ENCODE measurements around the gene MAGOH. TPM values are rescaled to one million over a fixed set of nuclear protein-coding genes. Genes with fewer than 3 reads are reported as not detected.

The MAGOH gene
- total and polyA plus RNA-seq, 2 of the 13 experiments (the other 11 are each of a cell fraction or from before 2014, with no cell fraction given) = 24.1 to 87.0 TPM

DNA sequence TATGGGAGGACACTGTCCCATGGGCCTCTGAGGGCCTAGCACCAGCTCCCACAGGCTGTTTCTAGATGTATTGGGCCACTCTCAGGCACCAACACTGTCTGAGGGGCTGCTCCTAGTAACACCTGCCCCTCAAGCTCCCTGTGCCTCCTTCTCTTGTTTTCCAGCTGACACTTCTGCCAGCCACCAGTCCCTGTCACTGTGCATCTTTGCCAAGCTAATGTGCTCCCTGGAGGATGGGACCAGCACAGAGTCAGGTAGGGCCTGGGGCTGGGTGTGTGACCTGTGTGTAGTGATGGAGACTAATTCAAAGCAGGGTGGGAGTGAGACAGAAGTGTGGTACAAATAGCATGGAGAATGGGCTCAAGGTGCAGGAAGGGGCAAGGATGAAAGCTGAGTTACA, 29.4 kb upstream of the MAGOH start (continued):
- TF ChIP-seq, protein P1, sequence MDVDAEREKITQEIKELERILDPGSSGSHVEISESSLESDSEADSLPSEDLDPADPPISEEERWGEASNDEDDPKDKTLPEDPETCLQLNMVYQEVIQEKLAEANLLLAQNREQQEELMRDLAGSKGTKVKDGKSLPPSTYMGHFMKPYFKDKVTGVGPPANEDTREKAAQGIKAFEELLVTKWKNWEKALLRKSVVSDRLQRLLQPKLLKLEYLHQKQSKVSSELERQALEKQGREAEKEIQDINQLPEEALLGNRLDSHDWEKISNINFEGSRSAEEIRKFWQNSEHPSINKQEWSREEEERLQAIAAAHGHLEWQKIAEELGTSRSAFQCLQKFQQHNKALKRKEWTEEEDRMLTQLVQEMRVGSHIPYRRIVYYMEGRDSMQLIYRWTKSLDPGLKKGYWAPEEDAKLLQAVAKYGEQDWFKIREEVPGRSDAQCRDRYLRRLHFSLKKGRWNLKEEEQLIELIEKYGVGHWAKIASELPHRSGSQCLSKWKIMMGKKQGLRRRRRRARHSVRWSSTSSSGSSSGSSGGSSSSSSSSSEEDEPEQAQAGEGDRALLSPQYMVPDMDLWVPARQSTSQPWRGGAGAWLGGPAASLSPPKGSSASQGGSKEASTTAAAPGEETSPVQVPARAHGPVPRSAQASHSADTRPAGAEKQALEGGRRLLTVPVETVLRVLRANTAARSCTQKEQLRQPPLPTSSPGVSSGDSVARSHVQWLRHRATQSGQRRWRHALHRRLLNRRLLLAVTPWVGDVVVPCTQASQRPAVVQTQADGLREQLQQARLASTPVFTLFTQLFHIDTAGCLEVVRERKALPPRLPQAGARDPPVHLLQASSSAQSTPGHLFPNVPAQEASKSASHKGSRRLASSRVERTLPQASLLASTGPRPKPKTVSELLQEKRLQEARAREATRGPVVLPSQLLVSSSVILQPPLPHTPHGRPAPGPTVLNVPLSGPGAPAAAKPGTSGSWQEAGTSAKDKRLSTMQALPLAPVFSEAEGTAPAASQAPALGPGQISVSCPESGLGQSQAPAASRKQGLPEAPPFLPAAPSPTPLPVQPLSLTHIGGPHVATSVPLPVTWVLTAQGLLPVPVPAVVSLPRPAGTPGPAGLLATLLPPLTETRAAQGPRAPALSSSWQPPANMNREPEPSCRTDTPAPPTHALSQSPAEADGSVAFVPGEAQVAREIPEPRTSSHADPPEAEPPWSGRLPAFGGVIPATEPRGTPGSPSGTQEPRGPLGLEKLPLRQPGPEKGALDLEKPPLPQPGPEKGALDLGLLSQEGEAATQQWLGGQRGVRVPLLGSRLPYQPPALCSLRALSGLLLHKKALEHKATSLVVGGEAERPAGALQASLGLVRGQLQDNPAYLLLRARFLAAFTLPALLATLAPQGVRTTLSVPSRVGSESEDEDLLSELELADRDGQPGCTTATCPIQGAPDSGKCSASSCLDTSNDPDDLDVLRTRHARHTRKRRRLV (CRISPR knock-in tag; IDR thresholded peaks at IDR 0.05) = no peak
- TF ChIP-seq, protein P2, sequence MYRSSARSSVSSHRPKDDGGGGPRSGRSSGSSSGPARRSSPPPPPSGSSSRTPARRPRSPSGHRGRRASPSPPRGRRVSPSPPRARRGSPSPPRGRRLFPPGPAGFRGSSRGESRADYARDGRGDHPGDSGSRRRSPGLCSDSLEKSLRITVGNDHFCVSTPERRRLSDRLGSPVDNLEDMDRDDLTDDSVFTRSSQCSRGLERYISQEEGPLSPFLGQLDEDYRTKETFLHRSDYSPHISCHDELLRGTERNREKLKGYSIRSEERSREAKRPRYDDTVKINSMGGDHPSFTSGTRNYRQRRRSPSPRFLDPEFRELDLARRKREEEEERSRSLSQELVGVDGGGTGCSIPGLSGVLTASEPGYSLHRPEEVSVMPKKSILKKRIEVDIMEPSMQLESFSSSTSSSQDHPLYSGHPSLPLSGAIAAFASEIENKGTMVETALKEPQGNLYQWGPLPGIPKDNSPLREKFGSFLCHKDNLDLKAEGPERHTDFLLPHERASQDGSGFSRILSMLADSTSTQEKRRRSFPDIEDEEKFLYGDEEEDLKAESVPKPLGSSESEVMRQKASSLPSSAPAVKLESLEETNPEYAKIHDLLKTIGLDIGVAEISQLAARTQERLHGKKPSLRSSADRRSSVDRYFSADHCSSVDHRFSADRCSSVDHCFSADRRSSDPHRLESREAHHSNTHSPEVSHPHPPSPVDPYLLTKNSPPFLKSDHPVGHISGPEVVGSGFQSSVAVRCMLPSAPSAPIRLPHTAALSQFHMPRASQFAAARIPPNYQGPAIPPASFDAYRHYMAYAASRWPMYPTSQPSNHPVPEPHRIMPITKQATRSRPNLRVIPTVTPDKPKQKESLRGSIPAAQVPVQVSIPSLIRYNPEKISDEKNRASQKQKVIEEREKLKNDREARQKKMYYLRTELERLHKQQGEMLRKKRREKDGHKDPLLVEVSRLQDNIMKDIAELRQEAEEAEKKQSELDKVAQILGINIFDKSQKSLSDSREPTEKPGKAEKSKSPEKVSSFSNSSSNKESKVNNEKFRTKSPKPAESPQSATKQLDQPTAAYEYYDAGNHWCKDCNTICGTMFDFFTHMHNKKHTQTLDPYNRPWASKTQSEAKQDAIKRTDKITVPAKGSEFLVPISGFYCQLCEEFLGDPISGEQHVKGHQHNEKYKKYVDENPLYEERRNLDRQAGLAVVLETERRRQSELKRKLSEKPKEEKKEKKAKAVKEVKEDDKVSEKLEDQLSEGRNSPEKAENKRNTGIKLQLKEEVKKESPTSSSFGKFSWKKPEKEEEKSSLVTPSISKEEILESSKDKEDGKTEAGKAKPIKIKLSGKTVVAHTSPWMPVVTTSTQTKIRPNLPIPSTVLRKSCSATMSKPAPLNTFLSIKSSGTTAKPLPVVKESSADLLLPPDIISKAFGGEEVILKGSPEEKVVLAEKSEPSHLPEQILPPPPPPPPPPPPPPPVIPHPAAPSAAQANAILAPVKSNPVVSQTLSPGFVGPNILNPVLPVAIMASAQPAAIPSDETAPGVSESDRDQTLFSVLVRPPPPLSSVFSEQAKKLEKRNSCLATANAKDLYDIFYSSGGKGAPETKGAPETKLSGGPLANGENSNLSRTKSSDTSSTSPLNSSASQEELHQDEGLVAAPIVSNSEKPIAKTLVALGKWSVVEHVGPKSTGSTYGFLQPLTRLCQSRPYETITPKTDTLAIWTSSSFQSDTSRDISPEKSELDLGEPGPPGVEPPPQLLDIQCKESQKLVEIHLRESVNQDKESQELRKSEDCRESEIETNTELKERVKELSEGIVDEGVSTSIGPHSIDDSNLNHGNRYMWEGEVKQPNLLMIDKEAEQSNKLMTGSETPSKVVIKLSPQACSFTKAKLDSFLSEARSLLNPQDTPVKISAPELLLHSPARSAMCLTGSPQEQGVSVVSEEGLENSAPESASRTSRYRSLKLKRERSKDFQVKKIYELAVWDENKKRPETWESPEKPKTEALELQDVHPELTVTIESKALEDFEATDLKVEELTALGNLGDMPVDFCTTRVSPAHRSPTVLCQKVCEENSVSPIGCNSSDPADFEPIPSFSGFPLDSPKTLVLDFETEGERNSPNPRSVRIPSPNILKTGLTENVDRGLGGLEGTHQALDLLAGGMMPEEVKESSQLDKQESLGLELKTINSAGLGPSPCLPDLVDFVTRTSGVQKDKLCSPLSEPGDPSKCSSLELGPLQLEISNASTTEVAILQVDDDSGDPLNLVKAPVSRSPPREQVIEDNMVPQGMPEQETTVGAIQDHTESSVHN (CRISPR knock-in tag; IDR thresholded peaks at IDR 0.05) = no peak
- no peak for TF ChIP-seq ZNF703 (CRISPR knock-in tag; IDR thresholded peaks at IDR 0.05; ENCODE audit: borderline replicate concordance)
- TF ChIP-seq, protein P3, sequence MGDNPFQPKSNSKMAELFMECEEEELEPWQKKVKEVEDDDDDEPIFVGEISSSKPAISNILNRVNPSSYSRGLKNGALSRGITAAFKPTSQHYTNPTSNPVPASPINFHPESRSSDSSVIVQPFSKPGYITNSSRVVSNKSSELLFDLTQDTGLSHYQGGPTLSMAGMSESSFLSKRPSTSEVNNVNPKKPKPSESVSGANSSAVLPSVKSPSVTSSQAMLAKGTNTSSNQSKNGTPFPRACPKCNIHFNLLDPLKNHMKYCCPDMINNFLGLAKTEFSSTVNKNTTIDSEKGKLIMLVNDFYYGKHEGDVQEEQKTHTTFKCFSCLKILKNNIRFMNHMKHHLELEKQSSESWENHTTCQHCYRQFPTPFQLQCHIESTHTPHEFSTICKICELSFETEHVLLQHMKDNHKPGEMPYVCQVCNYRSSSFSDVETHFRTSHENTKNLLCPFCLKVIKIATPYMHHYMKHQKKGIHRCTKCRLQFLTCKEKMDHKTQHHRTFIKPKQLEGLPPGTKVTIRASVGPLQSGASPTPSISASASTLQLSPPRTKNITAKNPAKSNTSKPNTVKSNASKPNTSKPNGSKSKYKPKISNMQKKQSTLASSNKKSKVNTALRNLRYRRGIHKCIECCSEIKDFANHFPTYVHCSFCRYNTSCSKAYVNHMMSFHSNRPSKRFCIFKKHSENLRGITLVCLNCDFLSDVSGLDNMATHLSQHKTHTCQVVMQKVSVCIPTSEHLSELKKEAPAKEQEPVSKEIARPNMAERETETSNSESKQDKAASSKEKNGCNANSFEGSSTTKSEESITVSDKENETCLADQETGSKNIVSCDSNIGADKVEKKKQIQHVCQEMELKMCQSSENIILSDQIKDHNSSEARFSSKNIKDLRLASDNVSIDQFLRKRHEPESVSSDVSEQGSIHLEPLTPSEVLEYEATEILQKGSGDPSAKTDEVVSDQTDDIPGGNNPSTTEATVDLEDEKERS (CRISPR knock-in tag; IDR thresholded peaks at IDR 0.05) = no peak
- TF ChIP-seq TSC22D2 (CRISPR knock-in tag; IDR thresholded peaks at IDR 0.05; ENCODE audit: borderline replicate concordance) = no peak
- no peak for TF ChIP-seq TCF7L2 (IDR thresholded peaks at IDR 0.05; ENCODE audit: low read depth, low read length)
- TF ChIP-seq CENPT (CRISPR knock-in tag; IDR thresholded peaks at IDR 0.05; ENCODE audit: low read depth) = no peak
- no peak for TF ChIP-seq HNRNPUL1 (IDR thresholded peaks at IDR 0.05; ENCODE audit: low read depth, low read length)

Measured in HepG2 (cell line).